HG03045 (cell line): ENCODE measurements around the gene STK38L.
A peak's percentile ranks its signal among the peaks of the same experiment; 100 is the strongest.
"Not testable (repeated sequence)": the region's sequence is repeated elsewhere in the genome, so short reads cannot be mapped to it uniquely, and the experiment has no call there.

Source experiments
- ATAC-seq: cut with Tn5 transposase; IDR thresholded peaks from one replicate; pipeline ENCODE4 v1.9.1; 2021; ENCODE audit warnings: mild to moderate bottlenecking, moderate library complexity; ENCODE audit not compliant: unreplicated experiment

STK38L gene

DNA sequence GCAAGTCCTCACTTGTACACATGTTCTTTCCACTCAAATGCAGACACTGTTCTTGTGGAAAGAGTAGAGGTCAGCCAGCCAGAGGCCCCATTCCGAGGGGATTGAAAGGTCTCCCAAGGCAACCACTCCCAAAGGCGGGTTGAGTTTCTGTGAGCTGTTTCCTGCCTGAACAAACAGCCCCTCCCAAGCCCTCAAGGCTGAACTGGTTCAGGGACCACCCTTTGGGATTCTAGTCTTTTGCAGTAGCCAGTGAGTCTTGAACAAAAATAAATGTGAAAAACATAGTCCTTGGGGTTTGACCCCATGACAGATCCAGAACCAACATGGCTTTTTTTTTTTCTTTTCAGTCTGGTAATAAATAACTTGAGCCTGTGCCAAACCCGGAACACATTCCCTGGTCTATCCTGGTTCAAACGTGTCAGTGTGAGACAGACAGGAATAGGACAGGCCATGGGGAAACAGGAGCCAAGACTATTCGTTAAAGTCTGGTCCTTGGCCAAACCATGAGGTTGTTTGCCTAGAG lies 17.6 kb upstream of the STK38L start:
- no peak for ATAC-seq

DNA sequence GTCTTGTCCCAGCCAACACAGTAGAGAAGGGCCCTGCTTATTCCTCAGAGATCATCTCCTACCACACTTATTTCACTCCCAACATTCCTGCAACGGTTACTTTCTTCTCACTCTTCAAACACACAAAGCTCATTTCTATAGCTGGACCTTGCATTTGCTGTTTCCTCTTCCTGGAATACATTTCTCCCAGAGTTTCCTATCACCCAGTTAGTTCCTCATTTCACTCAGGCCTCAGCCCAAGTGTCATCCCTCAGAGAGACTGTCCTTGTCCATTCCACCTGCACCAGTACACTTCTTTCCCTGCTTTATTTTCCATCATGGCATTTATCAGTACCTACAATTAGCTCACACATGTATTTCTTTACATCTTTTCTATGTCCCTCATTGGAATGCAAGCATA lies 14.7 kb upstream of the STK38L start:
- no peak for ATAC-seq

DNA sequence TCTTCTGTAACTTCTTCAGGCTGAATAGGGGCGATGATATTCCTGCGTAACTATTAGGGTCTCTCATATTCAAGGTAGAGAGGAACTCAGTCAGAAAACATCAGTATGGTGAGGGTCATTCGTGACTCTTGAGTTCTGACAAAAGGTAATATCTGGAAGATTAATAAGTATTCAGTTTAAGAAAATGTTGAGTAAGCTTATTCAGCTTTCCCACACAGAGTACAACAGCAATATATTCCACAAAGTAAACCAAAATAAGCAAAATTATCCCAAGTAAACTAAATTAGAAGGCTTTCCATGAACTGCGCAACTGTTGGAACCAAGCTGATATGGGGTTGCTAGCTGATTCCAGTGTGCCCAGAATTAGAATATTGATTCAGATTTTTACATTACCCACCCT lies 12.7 kb upstream of the STK38L start:
- not testable (repeated sequence) for ATAC-seq

DNA sequence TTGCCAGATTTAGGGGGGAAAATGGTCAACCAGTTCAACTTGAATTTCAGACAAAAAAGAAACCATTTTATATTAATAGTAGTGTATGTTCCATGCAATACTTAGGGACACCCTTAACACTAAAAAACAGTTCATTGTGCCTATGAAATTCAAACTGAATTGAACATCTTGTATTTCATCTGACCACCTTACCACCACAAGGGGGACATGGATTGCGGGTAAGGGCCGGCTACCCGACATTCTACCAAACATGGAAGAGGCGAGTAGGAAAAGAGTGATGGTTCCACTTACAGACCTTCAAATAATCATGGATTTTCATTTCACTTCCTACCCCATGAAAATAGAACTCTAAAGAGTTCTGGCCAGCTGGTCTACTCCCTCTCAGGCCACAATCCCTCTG lies 10.3 kb upstream of the STK38L start:
- no peak for ATAC-seq

DNA sequence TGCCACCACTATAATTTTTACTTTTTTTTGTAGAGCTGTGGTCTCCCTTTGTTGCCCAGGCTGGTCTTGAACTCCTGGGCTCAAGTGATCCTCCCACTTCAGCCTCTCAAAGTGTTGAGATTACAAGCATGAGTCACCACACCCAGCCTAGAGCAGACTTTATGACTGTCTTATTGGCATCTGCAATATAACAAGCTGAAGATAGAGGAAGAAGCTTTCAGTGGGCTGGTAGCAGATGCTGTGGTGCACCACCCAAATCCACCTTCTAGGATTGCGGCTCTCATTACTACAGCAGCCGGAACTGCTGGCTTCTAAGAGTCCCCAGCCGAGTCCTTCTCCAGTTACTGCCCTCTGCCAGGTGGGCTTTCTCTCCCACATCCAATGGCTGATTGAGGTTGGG lies 7.6 kb upstream of the STK38L start:
- no peak for ATAC-seq

DNA sequence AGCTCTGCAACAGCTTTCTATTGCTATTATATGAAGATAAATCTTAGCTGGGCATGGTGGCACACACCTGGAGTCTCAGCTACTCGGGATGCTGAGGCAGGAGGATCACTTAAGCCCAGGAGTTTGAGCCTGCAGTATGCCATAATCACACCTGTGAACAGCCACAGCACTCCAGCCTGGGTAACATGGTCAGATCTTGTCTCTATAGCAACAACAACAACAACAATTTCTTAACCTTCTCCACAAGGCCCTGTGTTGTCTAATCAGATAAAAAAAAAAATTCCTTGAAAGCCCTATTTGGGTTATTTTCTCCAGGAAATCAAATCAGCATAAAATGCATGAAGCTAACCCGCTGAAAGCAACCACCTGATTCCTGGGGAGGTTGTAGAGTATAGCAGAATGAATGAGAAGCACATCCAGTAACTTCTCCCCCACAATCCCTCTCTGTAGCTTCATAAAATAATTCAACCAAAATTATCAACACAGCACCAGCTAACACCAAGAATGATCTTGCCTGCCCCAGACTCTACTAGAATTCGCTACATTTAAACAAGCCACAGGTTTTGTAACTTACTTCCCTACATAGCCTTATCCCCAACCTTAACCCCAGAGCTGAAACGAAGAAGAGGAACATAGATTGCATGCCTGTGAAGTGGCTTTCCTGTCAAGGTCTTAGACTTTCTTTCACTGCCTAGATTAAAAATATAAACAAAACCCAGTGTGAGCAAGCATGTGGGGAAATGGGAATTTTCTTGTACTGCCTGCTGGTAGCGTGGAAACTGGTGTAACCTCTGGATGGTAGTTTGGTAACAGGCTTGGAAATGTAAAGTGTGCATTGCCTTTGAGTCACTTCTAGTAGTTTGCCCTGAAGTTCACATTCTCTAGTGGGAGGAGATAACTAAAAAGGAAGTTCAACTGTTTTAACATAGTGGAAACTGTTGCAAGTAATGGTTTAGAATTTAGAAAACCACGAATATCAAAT lies 6.0 kb upstream of the STK38L start:
- peak; percentile 61 for ATAC-seq

DNA sequence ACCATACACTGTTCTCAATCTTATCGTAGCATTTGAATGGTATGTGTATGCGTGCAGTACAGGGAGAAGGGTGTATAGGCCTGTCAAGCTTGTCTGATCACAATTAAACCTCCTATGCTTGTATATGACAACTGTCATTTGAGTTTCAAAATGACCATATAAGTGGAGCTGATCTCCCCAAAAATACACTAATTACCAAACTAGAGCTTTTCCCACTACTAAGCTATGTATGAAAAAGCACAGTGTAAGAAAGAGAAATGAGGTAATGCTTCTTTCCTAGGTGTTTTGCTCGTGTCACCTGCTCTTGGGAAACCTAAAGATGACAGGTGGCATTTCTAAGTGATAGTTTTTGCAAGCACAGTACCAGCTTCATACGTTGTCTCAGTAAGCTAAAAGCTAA lies 1.1 kb upstream of the STK38L start:
- ATAC-seq: no peak

DNA sequence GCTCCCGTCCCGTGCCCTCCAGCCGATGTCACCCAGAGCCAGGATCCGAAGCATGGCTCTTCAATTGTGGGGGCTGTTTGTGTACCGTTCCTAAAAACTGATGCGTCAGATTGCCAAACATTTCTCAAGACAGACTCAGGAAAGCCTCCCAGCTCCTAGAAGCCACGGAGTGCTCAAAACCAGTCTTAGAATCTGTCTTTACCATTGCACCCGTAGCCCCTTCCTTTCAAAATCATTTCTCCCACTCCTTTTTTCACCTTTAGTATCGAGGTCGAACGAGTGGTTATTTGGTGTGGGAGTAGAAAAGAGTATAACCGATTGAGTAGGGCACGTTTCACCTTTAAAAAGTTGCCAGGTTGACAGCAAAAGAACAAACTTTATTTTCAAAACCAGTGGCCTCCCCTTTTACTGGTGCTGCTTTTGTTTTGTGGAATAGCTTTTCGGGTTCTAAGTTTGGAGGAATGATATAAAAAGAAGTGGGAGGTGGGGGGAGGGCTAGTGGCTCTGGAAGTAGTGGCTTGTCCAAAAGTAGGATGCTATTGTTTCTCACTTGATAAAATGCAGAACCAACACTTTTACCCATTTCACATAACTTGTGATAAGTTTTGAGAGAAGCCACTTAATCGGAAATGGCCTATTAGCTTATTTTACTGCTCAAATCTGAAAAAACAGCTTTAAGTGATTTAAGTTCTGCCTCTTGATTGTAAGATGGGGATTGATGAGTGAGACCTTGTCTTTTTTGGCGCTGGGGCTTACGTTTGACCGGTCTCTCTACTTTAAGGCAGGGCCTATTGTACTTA lies 803 bp downstream of the STK38L start:
- ATAC-seq: no peak

DNA sequence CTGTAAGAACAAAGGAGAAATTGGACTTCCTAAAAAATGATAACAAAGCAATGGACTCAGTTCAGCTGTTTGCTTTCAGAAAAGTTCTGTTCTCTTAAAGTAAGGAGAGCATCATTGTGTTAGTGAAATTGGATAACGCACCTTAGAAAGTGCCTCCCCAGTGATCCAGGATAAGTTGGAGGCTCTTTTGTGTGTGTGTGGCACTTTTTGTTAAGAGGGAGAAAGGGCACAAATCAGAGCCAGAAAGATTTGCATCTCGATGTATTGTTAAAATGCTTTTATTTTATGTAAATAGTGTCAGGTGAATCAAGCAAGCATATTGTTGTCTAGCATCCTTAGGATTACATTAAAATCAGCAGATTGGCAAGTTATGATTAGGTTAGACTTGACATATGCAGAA lies 2.1 kb downstream of the STK38L start:
- ATAC-seq: no peak

DNA sequence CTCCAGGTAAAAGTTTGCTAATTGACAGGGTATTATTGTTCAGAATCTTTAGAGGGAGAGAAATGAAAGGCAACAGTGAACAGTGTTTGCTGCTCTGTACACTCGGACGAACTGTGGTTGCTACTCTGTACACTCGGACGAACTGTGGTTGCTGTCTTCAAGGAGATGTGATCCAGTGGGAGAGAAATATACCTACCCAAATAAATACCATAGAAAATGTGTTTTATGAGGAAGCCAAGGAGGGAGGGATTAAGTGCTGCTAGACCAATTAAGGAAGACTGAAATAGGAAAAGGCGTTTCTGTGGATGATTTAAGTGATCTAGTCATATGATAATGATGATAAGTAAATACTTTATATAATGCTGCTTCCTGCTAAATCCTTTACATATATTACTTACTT lies 2.7 kb downstream of the STK38L start:
- ATAC-seq: no peak

DNA sequence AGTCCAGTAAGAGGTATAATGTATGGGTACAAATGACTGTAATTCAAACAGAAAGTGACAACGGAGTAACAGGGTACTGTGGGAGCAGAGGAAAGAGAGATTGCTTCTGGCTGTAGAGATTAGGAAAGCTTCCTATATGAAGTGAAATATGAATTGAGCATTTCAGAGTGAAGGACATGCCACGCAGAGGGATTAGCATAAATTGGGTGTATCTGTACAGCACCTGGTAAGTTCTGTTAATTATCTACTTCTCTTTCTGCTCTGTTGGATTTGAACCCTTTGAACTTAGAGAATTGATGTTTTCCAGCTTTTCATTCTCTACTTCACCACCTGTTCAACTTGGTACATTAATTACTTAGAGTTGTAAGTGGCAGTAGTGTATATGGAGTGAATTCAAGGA lies 8.8 kb downstream of the STK38L start:
- ATAC-seq: no peak

DNA sequence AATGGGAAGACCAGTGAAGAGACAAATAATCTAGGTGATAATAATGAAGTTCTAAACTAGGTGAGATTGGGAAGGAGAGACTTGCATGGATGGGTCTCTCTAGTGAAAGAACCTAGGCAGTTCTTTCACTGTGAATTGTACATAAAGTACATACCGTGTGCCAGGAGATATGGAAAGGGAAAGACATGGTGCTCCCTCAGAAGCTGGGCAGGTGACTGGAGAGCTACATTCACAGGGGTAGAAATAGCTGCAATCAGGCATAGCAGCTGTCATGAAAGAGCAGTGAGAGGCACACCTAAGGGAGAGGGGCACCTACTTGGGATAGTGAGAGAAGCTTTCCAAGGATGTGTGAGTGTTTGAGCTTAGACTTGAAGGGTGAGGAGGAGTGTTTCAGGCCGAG lies 9.3 kb downstream of the STK38L start:
- no peak for ATAC-seq

DNA sequence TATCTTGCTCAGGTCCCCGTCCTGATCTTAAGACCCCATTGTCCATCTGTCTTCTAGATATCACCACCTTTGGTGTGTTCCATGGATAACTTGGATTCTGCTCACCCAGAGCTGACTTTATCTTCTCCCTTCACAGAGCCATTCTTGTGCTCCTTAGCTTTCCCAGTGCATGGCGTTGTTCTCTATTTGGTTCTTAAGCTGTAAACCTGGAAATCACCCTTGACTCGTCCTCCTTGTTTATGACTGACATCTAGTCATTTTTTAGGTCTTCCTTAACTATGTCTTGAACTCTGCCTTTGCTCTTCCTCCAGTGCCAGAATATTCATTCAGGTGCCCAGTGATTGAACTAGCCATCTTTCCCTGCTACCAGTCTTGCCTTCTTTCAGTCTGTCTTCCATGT lies 11.7 kb downstream of the STK38L start:
- no peak for ATAC-seq

DNA sequence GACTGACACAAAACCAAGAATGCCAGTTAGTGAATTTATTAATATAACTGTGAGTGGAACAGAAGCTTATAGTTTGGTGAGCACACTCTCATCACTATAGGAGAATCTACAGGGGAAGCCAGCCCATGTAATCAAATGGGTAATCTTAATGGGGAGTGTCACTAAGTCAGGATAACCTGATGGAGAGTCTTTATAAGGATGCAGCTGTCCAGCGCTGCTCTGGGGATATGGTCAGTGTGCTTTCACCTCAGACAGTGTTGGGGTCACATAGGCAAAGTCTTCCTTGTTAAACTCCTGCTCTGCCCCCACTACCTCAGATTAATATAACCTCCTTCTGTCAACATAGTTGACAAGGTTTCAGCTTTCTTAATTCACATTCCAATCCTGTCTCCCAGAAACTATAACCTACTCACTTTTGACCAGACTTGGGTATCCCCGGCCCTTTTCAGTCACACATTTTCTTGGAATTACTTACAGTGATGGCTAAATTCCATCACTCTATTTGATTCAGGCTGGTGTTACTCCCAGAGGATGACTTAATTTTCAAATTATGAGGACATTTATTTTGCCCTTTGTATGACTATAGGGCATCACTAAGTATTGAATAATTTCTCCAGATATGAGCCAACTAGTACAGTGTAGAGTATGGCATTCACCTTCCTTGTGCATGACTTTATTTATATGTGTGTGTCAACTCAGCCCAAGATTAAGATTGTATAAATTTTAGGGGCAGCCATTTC lies 13.2 kb downstream of the STK38L start:
- ATAC-seq: no peak

DNA sequence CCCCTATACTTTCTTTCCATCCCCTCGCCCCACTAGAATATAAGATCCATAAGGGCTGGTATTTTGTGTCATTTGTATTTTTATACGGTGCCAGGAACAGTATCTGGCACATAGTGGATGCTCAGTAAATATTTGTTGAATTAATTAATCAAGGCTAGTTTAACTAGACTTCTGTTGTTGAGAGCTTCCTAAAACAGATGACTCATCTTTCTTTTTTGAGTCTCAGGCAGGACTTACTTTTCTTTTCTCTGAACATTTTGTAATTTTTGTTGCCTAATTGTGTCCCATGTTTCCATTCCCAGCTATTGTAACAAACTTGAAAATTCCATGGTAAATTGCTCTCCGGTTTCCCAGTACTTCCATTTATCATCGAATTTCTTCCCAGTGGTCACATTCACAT lies 16.7 kb downstream of the STK38L start:
- ATAC-seq: no peak

DNA sequence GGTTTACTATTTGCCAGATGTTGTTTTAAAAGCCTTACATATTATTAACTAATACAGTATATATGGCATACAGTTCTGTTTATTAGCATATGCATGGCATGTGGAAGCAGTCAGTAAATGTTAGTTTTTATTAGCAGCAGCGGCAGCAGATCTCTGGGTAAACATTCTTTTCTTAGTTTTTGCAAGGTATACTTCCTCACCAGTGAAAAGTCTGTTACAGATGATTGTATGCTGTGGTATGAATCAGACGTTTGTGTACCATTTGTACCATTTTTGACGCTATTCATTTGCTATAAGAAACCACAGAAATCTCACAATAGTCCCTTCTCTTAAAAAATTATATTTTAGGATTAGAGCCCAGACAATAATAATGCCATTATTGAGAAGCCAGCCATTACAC lies 17.8 kb downstream of the STK38L start:
- ATAC-seq: no peak

DNA sequence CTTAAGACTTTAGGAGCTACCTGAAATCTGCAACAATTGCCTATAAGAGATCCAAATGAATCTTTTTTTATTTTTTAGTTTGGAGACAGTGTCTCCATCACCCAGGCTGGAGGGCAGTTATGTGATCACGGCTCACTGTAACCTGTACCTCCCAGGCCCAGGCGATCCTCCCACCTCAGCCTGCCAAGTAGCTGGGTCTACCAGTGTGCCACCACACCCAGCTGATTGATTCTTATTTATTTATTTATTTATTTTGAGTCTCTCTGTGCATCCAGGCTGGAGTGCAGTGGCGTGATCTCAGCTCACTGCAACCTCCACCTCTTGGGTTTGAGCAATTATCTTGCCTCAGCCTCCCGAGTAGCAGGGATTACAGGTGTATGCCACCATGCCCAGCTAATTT lies 26.1 kb downstream of the STK38L start:
- ATAC-seq: no peak

DNA sequence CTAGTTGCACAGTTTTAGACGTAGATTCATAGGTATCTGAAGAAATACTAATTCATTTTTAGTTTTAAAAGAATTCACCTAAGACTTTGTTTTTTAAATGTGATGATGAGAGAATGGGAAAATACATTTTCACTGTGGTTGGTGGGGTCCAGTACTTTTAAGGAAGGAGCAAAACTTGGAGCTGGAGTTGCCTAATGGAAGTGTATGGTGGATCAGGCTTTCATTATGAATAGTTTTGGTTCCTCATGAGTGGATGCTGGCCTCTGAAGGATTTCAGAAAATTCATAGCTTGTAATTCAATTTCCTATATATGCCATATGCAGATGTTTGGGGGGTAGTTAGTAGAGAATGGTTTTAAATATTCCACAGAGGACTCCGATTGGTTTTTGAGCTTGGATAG lies 27.1 kb downstream of the STK38L start:
- ATAC-seq: no peak

DNA sequence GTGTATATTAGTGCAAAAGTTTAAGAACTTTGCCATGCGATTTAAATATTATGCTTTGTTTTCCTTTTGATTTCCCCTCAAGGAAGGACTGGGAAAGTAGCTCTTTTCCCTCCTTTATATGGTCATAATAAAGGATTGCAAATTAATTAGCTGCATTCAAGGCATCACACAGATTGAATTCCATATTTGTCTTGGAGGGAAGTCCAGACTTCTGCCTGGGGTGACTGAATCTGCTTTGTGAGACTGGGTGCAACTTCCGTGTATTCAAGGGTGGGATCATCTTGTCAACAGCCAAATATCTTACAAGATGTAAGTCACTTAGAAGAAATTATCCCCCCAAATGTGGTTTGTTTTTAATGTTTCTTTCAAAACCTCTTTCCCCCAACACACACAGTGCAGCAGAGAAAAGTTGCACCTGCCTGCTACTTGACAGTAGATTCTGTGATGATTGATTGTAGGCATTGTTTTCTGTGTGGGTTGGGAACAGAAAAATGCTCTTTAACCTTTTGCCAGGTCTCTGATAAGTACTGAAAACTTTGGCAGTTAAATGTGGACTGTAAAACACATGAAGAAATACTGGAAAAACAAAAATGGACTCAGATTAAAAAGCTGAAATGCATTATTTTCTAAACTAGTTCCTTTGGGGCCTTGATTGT lies 28.4 kb downstream of the STK38L start:
- ATAC-seq: no peak

DNA sequence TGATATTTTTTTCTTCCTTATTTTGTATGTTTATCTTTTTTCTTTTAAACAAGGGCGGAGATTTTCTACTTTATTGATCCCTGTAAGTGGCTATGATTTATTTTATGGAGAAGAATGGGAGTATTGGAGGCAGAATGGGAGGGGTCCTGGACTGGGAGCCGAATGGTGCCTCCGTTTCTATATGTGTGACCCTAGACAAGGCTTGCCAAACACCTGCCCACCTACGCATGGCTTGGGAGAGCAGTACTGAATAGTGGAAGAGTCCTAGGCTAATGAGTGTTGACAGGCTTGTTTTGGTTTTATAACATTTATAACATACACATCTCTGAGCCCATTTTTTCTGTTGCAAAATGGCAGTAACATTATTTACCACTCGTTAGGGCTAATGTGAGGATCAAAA lies 29.0 kb downstream of the STK38L start:
- no peak for ATAC-seq

DNA sequence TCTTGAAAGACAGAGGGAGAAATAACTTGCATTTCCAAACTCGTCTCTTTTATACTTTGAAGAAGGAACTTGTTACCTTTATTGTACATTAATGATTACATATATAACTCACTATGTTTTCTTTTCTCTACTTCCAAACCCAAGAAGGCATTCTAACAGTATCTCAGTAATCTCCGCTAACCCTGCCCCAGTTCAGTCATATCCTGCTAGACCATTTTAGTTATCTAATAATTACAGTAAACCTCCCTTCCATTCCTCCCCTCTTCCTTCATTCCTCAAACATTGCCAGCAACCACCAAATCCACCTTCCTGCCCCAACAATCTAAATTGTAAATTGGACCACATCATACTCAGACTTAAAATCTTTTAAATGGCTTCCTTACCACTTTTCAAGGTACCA lies 30.6 kb downstream of the STK38L start:
- no peak for ATAC-seq
